GM23338 (cell line): ENCODE results near the gene SIPA1.

ENCODE experiments used
- CTCF ChIP-seq, 2 experiments: fragments of 200-600 bp in 1 of 2; sonication (generic) in 1 of 2; conservative IDR thresholded peaks; 2 replicates each; pipeline versions ENCODE4 v1.5.1 to v1.6.1; 2016 to 2017; ENCODE audit warnings: antibody characterized with exemption in 2 of 2, low read depth in 2 of 2, mild to moderate bottlenecking in 2 of 2, moderate library complexity in 1 of 2
- REST ChIP-seq: IDR thresholded peaks from one replicate; pipeline ENCODE4 v1.6.1; 2018; ENCODE audit warnings: antibody characterized with exemption; ENCODE audit not compliant: unreplicated experiment

- TF ChIP-seq CTCF (conservative IDR thresholded peaks at IDR 0.05; ENCODE audit: low read depth in 2 of 2) (no peak; a peak in 1 of 4 replicates), REST (no peak)
Measured at GRCh38 chr11:65607614-65608426, 30.1 kb upstream of the SIPA1 start.
